ENCODE data around the gene ANAPC4.
"Not testable (repeated sequence)": the region's sequence is repeated elsewhere in the genome, so short reads cannot be mapped to it uniquely, and the experiment has no call there.

The ANAPC4 gene, protein sequence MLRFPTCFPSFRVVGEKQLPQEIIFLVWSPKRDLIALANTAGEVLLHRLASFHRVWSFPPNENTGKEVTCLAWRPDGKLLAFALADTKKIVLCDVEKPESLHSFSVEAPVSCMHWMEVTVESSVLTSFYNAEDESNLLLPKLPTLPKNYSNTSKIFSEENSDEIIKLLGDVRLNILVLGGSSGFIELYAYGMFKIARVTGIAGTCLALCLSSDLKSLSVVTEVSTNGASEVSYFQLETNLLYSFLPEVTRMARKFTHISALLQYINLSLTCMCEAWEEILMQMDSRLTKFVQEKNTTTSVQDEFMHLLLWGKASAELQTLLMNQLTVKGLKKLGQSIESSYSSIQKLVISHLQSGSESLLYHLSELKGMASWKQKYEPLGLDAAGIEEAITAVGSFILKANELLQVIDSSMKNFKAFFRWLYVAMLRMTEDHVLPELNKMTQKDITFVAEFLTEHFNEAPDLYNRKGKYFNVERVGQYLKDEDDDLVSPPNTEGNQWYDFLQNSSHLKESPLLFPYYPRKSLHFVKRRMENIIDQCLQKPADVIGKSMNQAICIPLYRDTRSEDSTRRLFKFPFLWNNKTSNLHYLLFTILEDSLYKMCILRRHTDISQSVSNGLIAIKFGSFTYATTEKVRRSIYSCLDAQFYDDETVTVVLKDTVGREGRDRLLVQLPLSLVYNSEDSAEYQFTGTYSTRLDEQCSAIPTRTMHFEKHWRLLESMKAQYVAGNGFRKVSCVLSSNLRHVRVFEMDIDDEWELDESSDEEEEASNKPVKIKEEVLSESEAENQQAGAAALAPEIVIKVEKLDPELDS

GRCh38 chr4:25376754-25377571 lies at the start of gene ANAPC4:
Gene ANAPC4, plus strand, starts transcription at chr4:25377263. Its CDS starts 165 bp downstream, at chr4:25377428.
- DNase-seq (ENCODE audit: low read depth), result peak; percentile 50

GRCh38 chr4:25328463-25328862 lies 48.6 kb upstream of the ANAPC4 start:
- not testable (repeated sequence) for DNase-seq (ENCODE audit: low read depth)

GRCh38 chr4:25330335-25330734 lies 46.7 kb upstream of the ANAPC4 start:
- no peak for DNase-seq (ENCODE audit: low read depth)

DNA sequence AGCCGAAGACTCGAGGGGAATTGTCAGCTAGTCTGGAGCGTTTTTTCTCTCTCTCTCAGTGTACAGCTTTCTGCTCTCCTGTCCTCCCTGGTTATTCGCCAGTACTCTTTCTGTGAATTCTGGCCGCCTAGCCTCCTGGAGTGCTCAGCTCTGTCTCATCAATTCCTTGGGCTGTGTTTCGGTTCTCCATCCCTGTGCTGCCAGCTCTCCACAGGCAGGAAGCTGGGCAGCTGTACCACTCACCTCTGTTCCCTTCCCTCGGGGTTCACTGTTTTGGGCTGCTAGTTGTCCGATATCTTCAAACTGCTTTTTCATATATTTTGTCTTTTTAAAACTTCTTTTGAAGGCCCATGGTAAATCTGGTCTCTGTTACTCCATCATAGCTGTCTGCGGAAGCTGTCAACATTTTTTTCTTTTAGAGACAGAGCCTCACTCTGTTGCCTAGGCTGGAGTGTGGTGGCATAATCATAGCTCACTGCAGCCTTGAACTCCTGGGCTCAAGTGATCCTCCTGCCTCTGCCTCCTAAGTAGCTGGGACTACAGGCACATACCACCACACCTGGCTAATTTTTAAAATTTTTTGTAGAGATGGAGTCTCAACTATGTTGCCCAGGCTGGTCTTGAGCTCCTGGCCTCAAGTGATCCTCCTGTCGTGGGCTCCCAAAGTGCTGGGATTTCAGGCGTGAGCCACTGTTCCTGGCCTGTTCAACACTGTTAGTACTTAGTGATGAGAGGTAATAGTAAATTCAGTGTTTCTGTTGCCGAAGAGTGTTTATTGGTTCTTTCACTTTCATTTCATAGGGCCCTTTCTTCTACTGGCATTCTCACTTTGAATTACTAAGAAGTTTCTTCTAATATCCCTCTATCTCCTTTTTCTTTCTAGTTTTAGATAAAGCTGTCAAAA lies 45.9 kb upstream of the ANAPC4 start:
- DNase-seq (ENCODE audit: low read depth), result no peak

DNA sequence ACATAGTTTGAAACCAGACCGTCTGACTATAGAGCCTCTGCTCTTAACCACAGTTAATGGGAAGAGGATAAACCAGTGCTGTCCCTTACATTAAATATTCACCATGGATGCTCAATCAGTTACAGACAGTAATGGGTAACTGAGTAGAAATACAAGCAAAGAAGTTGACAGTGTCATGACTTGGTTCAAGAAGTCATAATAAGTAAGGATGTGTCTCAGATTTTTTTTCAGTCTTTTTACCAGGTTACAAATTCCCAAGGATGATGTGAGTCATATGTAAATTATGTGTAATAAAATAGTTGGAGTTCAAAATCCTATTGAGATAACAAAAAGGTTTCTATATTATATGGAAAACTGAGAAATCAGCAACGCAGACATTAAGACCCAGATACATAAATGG lies 33.4 kb upstream of the ANAPC4 start:
- DNase-seq (ENCODE audit: low read depth), result no peak

DNA sequence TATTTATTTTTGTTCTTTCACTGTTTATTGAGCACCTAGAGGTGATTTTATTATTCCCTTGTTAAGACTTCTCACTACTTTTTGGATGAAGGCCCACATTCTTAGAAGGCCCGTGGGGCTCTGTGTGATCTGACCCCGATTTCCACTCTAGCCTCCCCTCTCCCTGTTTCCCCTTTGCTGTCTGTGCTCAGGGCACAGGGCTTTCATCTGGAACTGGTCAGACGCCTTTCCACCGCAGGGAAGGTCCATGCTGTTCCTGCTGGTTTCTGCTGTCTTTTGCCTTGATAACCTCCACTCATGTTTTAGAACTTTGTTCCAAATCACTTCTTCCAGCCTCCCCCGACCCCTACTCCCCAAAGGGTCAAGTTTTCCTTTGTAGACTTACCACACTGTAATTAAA lies 31.3 kb upstream of the ANAPC4 start:
- DNase-seq (ENCODE audit: low read depth), result no peak

DNA sequence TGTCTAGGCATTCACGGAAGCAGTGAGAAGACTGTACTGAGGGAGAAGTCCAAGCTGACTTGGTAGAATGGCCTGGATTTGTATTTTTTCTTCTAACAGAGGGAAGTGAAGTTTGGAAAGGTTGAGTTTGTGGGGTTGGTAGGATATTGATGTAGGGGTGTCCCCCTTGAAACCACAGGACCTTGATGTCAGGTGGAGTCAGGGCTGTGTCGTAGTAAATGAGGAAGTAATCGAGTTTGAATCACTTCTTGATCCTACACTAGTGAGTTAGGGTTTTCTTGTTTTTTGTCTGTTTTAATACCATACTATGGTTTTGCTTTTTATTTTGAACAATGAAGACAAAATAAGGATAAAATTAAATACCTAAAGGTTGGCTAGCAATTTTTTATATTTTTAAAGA lies 30.1 kb upstream of the ANAPC4 start:
- no peak for DNase-seq (ENCODE audit: low read depth)

DNA sequence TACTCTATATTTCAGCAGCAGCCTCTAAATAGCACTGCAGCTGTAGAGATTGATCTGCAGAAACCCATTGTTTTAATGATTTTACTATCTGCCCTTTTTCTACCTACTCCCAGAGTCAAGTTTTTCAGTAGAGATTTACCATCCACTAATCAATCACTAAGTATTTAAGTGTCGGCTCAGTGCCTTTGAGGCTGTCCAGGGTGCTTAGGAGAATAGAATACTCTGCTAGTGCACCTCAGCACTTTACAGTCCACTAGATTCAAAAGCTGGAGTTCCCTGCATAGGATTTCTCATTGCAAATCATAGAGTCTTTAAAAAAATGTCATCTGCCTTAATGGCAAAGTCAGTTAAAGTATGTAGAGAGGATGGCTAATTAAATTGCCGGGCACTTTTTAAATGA lies 29.6 kb upstream of the ANAPC4 start:
- DNase-seq (ENCODE audit: low read depth), result no peak

GRCh38 chr4:25347971-25348370 lies 29.1 kb upstream of the ANAPC4 start:
- no peak for DNase-seq (ENCODE audit: low read depth)

DNA sequence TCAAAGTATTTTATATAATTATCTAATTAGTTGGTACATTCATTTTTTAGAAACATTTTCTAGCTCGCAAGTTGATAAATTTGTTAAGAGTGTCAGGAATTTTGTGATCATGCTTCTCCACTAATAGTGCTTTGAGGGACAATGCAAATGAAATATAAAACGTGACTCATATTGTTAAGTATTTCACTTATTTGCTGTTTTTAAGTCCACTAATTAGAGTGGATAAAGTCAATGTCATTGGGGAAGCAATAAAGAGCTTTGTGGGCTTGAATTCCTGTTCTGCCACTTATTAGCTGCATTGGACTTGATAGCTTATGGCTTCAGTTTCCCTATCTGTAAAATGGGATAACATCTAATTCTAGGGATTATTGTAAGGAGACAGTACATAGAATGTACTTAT lies 26.5 kb upstream of the ANAPC4 start:
- DNase-seq (ENCODE audit: low read depth), result no peak

- peak; percentile 49 for DNase-seq (ENCODE audit: low read depth)
Observed at GRCh38 chr4:25351777-25352416, 25.2 kb upstream of the ANAPC4 start.

- DNase-seq (ENCODE audit: low read depth), result no peak
Observed at GRCh38 chr4:25356068-25356467, 21.0 kb upstream of the ANAPC4 start.

GRCh38 chr4:25358515-25359275 lies 18.4 kb upstream of the ANAPC4 start:
- DNase-seq (ENCODE audit: low read depth), result no peak

DNA sequence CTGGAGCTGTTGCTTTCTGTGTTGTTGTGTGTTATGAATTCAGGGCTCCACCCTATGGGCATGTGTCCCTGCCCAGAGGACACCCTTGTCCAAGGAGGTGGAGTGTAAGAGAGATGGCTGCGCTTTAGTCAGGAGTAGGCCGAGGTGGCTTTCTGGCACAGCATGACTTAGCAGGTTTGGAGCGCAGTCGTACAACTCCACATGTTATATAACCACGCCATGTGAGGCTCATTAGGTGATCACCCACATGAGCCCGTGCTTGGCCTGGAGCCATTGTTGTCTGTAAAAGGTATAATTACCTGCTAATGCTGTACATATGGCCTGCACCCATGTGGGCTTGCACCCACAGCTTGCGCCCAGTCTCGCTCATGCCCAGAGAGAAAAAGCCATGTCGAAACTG lies 15.8 kb upstream of the ANAPC4 start:
- DNase-seq (ENCODE audit: low read depth), result no peak

DNA sequence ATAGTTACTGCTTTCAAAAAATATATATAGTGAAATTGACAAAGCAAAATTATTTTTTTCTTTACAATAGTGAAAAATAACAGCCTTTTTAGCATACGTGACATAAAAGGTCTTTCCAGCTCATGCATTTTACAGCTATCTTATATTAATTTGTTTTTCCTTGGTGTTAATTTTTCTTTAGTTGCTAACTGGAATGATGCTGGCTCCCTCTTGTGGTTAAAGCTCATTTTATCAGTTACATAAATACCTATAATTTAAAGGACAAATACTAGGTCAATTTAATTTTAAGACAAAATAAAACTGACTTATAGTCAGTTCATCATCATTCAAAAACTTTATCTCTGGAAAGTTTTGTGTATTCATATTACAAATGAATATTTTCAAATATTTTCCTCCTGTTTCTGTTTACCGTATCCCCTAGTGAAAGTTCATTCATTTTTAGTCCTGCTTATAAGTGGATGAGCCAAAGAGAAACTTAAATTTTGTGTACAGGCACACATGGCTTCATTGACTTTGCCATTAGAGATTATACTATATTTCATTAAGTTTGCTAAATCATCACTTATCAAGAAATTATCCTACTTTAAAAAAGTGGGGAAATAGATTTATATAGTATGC lies 9.9 kb upstream of the ANAPC4 start:
- no peak for DNase-seq (ENCODE audit: low read depth)

- no peak for DNase-seq (ENCODE audit: low read depth)
Observed at GRCh38 chr4:25367877-25368276, 9.2 kb upstream of the ANAPC4 start.

DNA sequence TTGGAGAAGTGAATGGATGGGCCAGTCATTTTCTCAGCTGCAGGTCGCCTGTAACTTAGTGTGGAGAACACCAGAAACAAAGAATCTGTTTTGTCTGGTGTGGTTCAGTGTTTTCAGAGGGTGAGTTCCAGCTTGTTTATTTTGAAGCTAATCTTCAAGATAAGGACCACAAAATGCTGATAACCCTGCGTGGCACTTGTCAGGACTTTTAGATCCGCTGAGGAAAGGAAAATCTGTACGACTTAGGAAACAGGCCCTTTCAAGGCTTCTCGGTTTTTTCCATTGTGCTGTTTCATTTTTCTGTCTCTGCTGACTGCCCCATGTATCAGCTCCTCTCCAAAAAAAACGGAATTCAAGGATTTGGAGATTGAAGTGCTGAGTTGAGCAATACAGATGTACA lies 8.7 kb upstream of the ANAPC4 start:
- no peak for DNase-seq (ENCODE audit: low read depth)

DNA sequence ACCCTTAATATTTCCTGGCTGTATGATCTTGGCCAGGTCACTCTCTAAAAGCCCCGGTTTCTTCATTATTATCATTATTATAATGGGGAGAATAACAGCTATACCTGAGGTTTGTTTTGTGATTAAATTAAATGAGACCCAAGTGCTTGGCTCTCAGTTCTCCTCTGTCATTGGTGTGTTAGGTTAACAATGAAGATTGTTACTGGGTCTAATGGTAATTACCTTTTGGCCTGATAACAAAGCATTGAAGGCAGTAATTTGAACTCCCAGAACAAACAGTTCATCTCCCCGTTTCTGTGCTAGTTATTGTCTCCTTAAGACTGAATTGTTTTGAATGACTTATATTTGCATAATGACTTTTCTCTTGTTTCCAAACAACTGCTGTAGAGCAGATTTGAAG lies 6.8 kb upstream of the ANAPC4 start:
- no peak for DNase-seq (ENCODE audit: low read depth)

GRCh38 chr4:25372549-25372948 lies 4.5 kb upstream of the ANAPC4 start:
- not testable (repeated sequence) for DNase-seq (ENCODE audit: low read depth)
